K562 (cell line): Measurements from ENCODE around the gene RGL2. TPM values are rescaled to one million over a fixed set of nuclear protein-coding genes. Genes with fewer than 3 reads are reported as not detected.

Source experiments
- ADNP ChIP-seq: fragments of 200-800 bp; sonication (Bioruptor generic); IDR thresholded peaks from 2 replicates; pipeline ENCODE4 v1.6.1; 2016; ENCODE audit warnings: missing genetic modification characterization, missing compliant biosample characterization
- CEBPB ChIP-seq: fragments of 450-650 bp; IDR thresholded peaks from 2 replicates; pipeline ENCODE4 v1.6.1; 2016; ENCODE audit warnings: missing genetic modification characterization, missing compliant biosample characterization
- CREM ChIP-seq: IDR thresholded peaks from 2 replicates; pipeline ENCODE4 v1.6.1; 2014; ENCODE audit warnings: antibody characterized with exemption, low read depth
- E2F8 ChIP-seq: fragments of 450-650 bp; IDR thresholded peaks from 2 replicates; pipeline ENCODE4 v1.7.1; 2018; ENCODE audit warnings: mild to moderate bottlenecking, low read depth; ENCODE audit not compliant: partially characterized antibody
- ESRRA ChIP-seq: fragments of 450-650 bp; IDR thresholded peaks from 2 replicates; pipeline ENCODE4 v1.6.1; 2014; ENCODE audit warnings: low read depth, mild to moderate bottlenecking, moderate library complexity, borderline replicate concordance
- EWSR1 ChIP-seq: fragments of 450-650 bp; IDR thresholded peaks from 2 replicates; pipeline ENCODE4 v1.6.1; 2018; ENCODE audit warnings: borderline replicate concordance, mild to moderate bottlenecking, low read depth, moderate library complexity; ENCODE audit not compliant: partially characterized antibody
- KDM4B ChIP-seq, 2 experiments: fragments of 450-650 bp in 1 of 2; sonication (generic) in 1 of 2; IDR thresholded peaks; 2 replicates each; pipeline ENCODE4 v1.6.1; 2016 to 2017; ENCODE audit warnings: borderline replicate concordance in 2 of 2, antibody characterized with exemption in 1 of 2, low read depth in 1 of 2, mild to moderate bottlenecking in 1 of 2
- NFXL1 ChIP-seq: fragments of 450-650 bp; formaldehyde crosslinking; IDR thresholded peaks from 2 replicates; pipeline ENCODE4 v1.4.0; 2021; ENCODE audit warnings: mild to moderate bottlenecking
- NR2C2 ChIP-seq, 2 experiments: fragments of 200-800 bp in 1 of 2; sonication (Bioruptor generic) in 1 of 2; sonication (generic) in 1 of 2; formaldehyde crosslinking in 1 of 2; IDR thresholded peaks; 2 replicates each; pipeline versions ENCODE4 v1.6.1 to v1.8.0; 2016 to 2022; ENCODE audit warnings: mild to moderate bottlenecking in 1 of 2, missing compliant biosample characterization in 1 of 2, missing genetic modification characterization in 1 of 2, missing genetic modification reagents in 1 of 2
- NR2F6 ChIP-seq: fragments of 450-650 bp; formaldehyde crosslinking; IDR thresholded peaks from 2 replicates; pipeline ENCODE4 v1.4.0; 2020; ENCODE audit warnings: mild to moderate bottlenecking
- RFX1 ChIP-seq: fragments of 450-650 bp; IDR thresholded peaks from 2 replicates; pipeline ENCODE4 v1.6.1; 2016; ENCODE audit warnings: mild to moderate bottlenecking, moderate library complexity
- SMARCB1 ChIP-seq: IDR thresholded peaks from 2 replicates; pipeline ENCODE4 v1.6.1; 2011; ENCODE audit warnings: improper control_type of control experiment, low read depth; ENCODE audit not compliant: insufficient read length
- TRIM24 ChIP-seq, 2 experiments: fragments of 450-650 bp; IDR thresholded peaks; 2 replicates each; pipeline ENCODE4 v1.6.1; 2016
- VEZF1 ChIP-seq: fragments of 200-800 bp; sonication (Bioruptor generic); IDR thresholded peaks from 2 replicates; pipeline ENCODE4 v1.6.1; 2017; ENCODE audit warnings: missing genetic modification characterization, missing compliant biosample characterization
- XRCC5 ChIP-seq: fragments of 200-400 bp; formaldehyde crosslinking; IDR thresholded peaks from 2 replicates; pipeline ENCODE4 v1.6.1; 2017; ENCODE audit warnings: low read depth, mild to moderate bottlenecking, low read length
- ZBTB17 ChIP-seq: fragments of 450-650 bp; formaldehyde crosslinking; IDR thresholded peaks from 2 replicates; pipeline ENCODE4 v1.4.0; 2020; ENCODE audit warnings: mild to moderate bottlenecking
- ZBTB43 ChIP-seq: sonication (generic); formaldehyde crosslinking; IDR thresholded peaks from 2 replicates; pipeline ENCODE4 v1.8.0; 2023; ENCODE audit warnings: mild to moderate bottlenecking, missing genetic modification reagents
- ZNF395 ChIP-seq: fragments of 200-800 bp; sonication (Bioruptor generic); IDR thresholded peaks from 2 replicates; pipeline ENCODE4 v1.6.1; 2017; ENCODE audit warnings: missing genetic modification characterization, missing compliant biosample characterization
- ZNF408 ChIP-seq: fragments of 250-450 bp; sonication (Bioruptor Pico); IDR thresholded peaks from 2 replicates; pipeline ENCODE4 v1.4.0; 2020; ENCODE audit warnings: low read depth, mild to moderate bottlenecking, moderate library complexity
- ZNF699 ChIP-seq: fragments of 250-450 bp; sonication (Bioruptor Pico); IDR thresholded peaks from 2 replicates; pipeline ENCODE4 v1.8.0; 2021; ENCODE audit warnings: mild to moderate bottlenecking, moderate library complexity; ENCODE audit not compliant: insufficient replicate concordance
- ZSCAN32 ChIP-seq: fragments of 450-650 bp; formaldehyde crosslinking; IDR thresholded peaks from 2 replicates; pipeline ENCODE4 v1.4.0; 2020; ENCODE audit warnings: mild to moderate bottlenecking, moderate library complexity
- polyA plus RNA-seq, 8 experiments: library from polyadenylated mRNA; depleted of rRNA in 4 of 8; stranded (reverse) in 5 of 8; unstranded in 3 of 8; fragments of >200 nt; fragmentation: Nextera tagmentation in 2 of 8; fragmentation: Illumina TruSeq in 1 of 8; extraction: Ambion mirVana in 2 of 8; extraction: Trizol in 1 of 8; gene quantifications; 2 replicates each; pipeline versions ENCODE4 v1.2.1 to v1.2.3, GENCODE V29; 2011 to 2014; ENCODE audit warnings: inconsistent platforms in 1 of 8, missing spikeins in 1 of 8
- total RNA-seq, 7 experiments: library from RNA; depleted of rRNA in 6 of 7; stranded (reverse); fragments of >200 nt in 6 of 7; fragmentation: Illumina TruSeq in 2 of 7; extraction: Trizol in 2 of 7; gene quantifications; 2 replicates each; pipeline versions ENCODE4 v1.2.1 to v1.2.3, GENCODE V29; 2011 to 2021; ENCODE audit warnings: low replicate concordance in 1 of 7

Gene RGL2
- total and polyA plus RNA-seq, 9 of the 15 experiments (the other 6 are each of a cell fraction or from before 2014, with no cell fraction given) = 1.8 to 57.1 (median 19.5) TPM

- TF ChIP-seq E2F8 (peak; percentile 82), KDM4B (IDR thresholded peaks at IDR 0.05; ENCODE audit: borderline replicate concordance in 2 of 2, low read depth in 1 of 2) (no peak; a peak in 1 of 4 replicates), ZBTB17 (peak; percentile 88), NR2F6 (no peak), CREM (peak; percentile 82), ZNF699 (no peak), VEZF1 (CRISPR knock-in tag) (peak; percentile 83), TRIM24 (IDR thresholded peaks at IDR 0.05) (peak in 1 of 2 experiments; percentile 61; a peak in 3 of 4 replicates), NFXL1 (peak; percentile 13; the same call in 1 of the 2 replicates), ZNF395 (CRISPR knock-in tag) (peak; percentile 60), ZBTB43 (CRISPR knock-in tag) (no peak), XRCC5 (peak; percentile 51; the same call in 1 of the 2 replicates), RFX1 (no peak), CEBPB (tag) (no peak), ZSCAN32 (peak; percentile 18; the same call in 1 of the 2 replicates), ZNF408 (CRISPR knock-in tag) (no peak), NR2C2 (CRISPR knock-in tag; IDR thresholded peaks at IDR 0.05) (peak; percentile 73; the same call in 1 of the 2 replicates), NR2C2 (tag; IDR thresholded peaks at IDR 0.05) (peak; percentile 83), EWSR1 (no peak), SMARCB1 (no peak), ESRRA (peak; percentile 90), ADNP (tag) (no peak)
Observed at GRCh38 chr6:33276864-33277662, 21.7 kb downstream of the RGL2 start, which contains the start of gene B3GALT4 (continued).
